Stimulated activated CD4-positive, alpha-beta T cell treated with anti-CD3 and anti-CD28 coated beads, Interleukin-1b, Interleukin-23, amount 100 ng/mL, for 4 hours (primary cell): Measurements from ENCODE around the gene NUP62.
A peak's percentile ranks its signal among the peaks of the same experiment; 100 is the strongest.
"Not testable (repeated sequence)": the region's sequence is repeated elsewhere in the genome, so short reads cannot be mapped to it uniquely, and the experiment has no call there.

Source experiments
- DNase-seq, 2 donors: peaks; one replicate each; pipeline ENCODE4 v3.0.0-alpha.2; 2020; ENCODE audit warnings: low read depth in 2 of 2

Gene NUP62

DNA sequence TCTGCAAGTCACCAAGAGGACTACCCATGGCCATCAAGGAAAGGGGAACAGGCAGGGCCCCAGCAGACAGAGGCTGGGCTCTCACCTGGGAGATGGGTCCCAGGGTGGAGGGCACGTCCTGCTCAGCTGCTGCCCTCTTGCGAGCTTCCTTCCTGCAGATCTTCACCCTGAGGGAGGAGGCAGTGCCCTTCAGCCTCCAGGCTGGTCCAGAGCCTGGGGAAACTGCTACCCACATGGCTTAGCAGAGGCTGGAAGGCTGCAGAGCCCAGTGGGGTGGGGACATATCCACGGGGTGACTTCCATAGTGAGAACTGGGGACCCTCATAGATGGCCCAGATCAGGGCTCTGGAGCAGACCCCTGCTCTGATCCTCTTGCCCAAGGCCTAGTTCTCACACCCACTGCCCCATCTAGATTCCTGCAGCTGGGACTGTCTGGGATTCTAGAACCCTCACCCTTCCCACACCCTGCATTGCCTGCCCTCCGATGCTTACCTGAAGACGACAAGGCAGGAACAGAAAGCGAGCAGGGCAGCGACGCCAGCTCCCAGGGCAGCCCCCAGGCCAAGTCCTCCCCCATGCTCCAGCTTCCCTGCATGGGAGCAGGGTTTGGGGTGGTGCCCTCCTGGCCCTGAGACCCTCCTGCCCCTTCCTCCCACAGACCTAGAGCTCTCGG, 22.6 kb upstream of the NUP62 start:
- DNase-seq, result no peak

DNA sequence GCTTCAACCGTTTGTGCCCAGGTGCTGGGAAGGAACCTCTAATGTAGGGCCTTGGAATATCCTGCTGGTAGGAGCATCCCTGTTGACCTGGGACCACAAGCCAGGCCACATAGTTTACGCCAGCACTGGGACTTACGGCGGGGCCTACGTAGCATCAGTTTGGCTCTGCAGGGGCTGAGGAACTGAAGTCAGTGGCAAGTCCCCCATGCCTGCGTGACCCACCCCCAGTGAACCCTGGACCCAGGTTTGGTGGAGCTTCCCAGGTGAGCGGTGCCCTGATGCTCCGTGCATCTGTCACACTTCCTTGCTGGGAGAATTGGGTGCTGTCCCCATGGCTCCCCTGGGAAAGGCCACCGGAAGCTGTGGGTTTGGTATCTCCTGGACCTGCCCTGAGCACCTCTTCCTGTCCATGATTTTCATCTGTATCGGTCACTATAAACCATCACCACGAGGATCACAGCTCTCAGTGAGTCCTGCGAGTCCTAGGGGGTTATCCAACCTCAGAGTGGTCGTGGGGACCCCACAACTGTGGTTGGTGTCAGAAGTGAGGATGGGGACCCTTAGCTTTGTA, 21.7 kb upstream of the NUP62 start:
- no peak for DNase-seq

DNA sequence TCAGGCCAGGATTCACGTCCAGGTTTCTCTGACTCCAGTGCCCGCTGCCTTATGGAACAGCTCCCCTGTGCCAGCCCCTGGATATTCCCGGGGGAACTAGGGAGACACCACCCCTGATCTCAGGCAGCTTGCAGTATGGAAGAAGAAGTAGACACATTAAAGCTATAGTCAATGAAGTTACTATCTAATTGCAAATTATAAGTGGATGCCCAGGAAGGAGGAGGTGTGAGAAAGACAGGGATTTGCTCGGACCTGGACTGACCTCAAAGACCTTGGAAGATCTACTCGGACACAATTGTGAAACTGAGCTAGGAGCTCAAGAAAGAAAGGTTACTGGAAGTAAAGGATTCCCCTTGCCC, 21.3 kb upstream of the NUP62 start:
- DNase-seq, result no peak

DNA sequence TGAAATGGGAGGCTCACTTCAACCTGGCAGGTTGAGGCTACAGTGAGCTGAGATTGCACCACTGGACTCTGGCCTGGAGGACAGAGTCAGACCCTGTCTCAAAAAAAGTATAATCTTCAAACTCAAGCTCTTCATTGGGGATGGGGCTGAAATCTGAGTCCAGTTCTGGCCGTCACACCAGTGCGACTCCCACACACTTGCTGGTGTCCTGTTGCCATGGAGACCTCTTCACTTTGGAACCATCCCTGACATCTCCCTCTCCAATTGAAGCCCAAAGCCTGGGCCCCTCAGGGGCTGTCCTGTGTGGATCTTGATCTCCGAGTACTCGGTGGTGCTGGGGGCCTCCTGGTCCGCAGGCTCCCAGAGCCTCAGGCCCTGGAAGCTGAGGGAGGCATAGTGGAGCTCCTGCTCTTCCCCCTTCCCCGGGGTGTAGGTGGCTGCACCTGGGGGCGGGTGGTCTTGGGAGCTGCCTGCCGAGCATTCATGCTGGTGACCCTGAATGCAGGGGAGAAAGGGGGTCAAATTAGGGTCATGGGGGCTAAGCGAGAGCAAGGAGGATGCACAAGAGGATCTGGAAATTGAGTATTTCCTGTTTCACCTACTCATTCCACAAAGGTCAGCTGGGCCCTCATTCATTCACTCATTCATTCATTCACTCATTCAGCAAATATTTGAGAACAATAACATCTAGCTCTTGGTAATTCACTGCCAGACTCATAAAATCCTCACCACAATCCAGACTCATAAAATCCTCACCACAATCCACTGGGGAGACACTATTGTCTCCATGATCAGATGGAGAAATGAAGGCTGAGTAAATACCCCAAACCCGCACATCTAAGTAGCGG, 20.7 kb upstream of the NUP62 start:
- DNase-seq, result no peak

DNA sequence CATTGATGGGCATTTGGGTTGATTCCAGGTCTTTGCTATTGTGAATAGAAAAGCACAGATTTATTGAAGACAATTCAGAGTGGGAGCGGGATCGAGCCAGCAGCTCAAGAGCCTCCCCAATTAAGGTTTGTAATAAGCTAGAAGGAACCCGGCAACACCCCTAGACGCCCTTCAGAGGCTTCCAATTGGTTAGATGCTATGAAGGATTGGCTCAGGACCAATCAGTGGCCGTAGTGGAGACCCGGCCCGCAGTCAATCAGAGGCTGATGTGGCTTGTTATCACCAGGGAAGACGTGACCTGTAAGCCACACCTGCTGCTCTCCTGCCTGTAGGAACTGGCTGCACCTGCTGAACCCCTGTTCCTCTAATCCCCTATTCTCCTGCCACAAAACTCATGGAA, 17.1 kb upstream of the NUP62 start:
- no peak for DNase-seq

DNA sequence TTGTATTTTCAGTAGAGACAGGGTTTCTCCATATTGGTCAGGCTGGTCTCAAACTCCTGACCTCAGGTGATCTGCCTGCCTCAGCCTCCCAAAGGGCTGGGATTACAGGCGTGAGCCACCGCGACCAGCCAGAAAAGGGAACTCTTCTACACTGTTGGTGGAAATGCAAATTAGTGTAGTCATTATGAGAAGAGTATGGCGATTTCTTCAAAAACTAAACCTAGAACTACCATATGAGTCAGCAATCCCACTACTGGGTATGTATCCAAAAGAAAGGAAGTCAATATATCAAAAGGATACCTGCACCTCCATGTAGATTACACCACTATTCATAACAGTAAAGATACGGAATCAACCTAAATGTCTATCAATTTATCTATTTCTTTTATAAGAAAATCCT, 15.3 kb upstream of the NUP62 start:
- not testable (repeated sequence) for DNase-seq

DNA sequence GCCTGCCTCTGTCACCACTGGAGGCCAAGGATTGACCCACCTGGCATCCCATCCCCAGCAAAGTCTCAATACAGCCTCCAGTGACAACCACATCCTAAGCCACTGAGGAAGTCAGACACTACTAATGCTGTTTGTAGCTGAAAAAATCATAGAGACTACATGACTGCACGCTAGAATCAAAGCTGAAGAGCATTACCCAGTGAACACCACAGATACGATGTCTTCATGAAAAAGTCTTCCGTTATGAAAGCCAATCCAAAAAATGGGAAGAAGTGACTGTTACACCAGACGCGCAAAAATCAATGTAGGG, 11.1 kb upstream of the NUP62 start:
- DNase-seq, result no peak

DNA sequence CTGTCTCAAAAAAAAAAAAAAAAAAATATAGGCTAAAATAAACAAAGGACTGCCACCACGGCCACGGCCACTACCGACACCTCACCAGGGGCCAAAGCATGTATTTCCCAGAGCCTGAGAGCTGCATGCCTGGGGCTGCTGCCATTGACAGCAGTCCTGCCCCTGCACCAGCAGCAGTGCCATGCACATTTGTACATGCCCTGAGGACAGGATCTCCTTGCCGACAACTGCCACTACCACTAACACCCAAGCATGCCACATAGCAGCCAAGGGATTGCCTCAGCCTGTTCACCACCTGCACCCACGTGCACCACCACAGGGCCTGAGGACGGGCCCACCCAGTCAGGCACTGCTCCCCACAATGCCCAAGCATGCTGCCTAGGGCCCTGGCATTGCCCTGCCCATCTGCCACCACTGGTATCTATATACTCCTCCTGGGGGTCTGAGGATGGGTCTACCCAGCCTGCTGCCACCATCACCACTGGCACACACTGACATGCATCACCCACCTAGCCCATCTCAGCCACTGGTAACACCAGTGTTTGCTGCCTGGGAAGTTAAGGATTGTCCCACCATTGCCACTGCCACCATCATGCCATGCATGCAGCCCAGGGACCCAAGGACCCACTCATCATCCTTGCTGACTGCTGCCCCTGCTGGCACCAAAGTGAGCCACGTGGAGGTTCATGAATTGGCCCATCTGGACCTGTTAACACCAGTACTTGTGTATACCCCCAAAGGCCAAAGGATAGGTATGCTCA, 10.6 kb upstream of the NUP62 start:
- DNase-seq, result no peak

DNA sequence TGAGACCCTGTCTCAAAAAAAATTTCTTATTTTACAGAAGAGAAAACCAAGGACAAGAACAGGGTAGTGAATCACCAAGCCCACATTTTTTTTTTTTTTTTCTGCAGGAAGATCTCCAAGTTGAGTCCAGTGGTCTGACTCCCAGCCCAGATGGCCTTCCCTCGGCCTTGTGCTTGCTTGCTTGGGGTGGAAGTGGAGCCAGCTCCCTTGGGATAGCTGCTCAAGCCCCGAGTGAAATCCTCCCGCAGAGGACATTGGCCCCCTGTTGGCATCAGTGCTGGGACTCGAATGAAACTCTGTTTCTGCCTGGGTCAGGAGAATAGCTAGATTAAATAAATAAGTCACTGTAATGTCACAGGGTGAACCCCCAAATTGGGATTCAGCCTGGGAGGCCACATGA, 9.4 kb upstream of the NUP62 start:
- no peak for DNase-seq

DNA sequence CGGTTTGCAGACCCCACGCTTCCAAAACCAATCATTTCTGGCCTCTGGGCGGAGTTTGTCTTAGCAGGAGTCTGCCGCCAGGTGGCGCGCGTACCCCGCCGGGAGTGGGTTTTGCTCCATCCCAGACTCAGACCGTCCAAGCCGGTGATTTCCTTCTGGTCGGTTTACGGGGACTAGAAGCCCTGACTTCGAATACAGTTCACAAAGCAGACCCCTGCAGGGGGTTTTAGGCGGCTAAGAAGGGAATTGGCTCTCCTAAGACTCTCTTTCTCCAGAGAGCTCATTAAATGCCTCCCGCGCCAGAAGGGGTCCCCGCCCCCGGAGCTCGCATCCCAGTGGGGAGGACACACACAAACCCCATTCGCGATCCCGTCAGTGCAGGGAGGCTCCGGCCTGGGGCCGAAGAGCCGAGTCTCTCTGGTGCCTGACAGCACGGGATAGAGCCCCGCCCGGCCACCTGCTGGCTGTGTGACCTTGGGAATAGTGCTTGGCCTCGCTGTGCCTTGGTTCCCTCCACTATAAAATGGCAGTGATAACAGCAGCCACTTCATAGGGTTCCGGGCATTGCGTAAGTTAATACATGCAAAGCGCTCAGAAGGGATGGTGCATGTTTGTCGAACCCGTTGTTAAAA, 8.6 kb upstream of the NUP62 start:
- peak; percentile 74 to 78 for DNase-seq

DNA sequence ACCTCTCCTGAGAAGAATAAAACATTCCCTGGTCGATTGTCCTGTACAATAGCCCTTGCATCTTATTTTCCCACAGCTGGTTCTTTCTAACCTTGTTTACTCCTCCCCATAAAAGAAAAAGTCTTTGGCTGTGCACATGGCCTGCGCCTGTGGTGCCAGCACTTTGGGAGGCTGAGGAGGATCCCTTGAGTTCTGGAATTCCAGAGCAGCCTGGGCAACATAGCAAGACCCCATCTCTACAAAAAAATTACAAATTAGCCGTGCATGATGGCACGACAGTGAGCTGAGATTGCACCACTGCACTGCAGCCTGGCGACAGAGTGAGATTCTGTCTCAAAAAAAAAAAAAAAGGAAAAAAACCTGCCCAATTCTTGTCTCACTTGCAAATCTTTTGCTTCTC, 7.2 kb upstream of the NUP62 start:
- DNase-seq, result no peak

DNA sequence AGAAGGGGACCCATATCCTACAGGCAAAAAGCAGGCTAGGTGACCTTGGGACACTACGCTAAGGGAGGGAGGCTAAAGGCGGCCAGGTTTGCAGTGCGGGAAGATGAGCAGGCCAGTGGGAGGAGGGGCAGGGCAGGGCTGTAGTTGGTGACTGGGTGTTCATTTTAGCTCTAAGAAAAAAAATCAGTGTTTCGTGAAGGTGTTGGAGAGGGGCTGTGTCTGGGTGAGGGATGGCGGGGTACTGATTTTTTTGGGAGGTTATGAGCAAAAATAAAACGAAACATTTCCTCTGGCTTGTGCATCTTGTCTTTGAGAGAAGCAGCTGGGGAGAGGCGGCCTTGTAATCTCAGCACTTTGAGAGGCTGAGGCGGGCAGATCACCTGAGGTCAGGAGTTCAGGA, 4.3 kb upstream of the NUP62 start:
- DNase-seq, result no peak

DNA sequence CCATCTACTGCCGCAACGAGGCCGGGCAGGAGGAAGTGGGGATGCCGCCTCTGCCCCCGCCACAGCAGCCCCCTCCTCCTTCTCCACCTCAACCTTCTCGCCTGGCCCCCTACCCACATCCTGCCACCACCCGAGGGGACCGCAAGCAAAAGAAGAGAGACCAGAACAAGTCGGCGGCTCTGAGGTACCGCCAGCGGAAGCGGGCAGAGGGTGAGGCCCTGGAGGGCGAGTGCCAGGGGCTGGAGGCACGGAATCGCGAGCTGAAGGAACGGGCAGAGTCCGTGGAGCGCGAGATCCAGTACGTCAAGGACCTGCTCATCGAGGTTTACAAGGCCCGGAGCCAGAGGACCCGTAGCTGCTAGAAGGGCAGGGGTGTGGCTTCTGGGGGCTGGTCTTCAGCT, 3.4 kb upstream of the NUP62 start:
- DNase-seq, result no peak

DNA sequence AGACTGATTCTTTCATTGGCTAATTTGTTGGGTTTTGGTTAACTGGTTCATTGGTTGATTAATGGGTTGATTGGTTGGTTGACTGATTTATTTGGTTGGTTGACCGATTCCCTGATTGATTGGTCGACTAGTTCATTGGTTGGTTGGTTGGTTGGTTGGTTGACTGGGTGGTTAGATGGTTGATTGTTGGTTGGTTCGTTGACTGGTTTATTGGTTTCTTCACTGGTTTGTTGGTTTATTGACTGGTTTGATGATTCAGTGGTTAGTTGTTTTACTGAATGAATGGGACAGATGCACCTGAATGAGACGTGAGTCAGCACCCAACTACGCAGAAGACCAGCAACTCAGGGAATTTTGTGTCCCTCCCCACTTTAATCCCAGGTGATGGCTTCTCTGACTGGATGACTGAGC, 2.7 kb upstream of the NUP62 start:
- DNase-seq, result no peak

DNA sequence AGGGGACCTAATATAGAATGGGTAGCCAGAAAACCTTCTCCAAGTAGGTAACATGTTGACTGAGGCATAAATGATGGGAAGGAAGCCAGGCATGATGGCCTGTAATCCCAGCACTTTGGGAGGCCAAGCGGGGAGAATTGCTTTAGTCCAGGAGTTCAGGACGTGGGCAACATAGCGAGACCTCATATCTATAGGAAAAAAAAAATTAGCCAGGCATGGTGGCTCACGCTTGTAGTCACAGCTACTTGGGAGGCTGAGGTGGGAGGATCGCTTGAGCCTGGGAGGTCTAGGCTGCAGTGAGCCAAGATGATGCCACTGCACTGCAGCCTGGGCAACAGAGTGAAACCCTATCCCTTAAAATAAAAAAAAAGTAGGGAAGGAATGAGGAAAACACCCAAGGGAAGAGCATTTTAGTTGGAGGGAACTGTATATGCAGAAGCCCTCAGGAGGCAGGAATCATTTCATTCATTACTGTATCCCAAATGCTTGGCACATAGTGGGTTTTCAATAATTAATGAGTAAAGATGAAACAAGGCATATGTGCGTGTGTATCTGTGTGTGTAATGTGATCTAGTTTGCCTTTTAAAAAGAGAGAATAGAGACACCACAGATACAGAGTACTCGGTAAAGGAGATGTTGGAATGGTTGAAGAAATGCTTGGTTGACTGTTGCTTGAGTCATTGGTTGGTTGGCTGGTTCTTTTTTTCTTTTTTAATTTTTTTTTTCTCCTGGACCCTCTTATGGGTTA, 2.2 kb upstream of the NUP62 start:
- DNase-seq, result no peak

DNA sequence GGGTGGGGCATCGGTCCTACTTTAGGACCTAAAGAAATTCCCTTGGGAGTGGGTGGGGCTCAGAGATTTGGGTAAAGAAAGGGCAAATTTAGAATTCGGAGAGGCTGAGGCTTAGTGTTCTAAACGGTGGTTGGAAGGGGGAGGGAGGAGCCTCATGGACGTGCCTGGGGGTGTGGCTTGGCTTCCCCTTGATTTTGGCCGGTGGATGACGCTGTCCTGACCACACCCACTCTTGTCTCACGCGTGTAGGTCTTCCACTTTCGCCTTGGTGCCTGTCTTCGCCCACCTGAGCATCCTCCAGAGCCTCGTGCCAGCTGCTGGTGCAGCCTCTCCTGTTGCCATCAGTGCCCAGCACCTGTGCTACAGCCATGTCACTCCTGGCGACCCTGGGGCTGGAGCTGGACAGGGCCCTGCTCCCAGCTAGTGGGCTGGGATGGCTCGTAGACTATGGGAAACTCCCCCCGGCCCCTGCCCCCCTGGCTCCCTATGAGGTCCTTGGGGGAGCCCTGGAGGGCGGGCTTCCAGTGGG, 1.2 kb upstream of the NUP62 start:
- DNase-seq, result no peak

DNA sequence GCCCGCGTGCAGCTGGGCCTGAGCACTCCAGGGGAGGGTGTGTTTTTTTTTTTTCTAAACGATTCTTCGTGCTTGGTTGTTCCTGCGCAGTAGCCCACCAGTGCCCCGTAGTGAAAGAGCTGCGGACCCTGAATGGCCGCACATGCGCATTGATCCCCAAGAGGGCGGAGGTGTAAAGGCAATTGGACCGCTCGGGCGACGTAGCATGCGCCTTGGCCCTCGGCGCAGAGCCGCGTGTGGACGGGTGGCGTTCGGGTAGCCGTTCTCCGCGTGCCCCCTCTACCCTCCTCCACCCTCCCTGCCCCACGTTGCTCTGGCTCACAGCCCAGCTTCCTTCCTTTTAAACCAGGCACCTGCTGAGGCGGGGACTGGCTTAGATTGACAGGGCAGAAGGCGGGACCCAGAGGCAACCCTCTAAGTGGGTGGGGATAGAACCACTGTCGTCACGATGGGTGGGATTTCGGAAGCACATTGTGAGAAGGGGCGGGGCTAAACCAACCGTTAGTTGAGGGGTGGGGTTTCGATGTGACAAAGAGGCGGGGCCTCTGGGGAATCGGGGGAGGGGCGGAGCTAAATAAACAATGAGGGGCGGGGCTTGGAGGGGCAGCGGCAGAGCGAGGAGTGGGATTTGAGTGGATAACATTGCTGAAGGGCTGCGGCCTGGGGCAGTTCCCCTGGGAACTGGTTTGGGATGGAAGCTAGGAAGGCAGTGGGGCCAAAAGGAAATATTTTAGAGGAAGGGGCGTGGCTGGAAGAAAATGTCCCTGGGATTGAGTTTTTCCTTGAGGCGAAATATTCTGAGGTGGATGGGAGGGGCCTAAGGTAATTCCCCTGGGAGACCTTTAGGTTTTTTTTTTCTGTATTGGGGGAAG, 543 bp upstream of the NUP62 start:
- peak; percentile 79 to 90 for DNase-seq

DNA sequence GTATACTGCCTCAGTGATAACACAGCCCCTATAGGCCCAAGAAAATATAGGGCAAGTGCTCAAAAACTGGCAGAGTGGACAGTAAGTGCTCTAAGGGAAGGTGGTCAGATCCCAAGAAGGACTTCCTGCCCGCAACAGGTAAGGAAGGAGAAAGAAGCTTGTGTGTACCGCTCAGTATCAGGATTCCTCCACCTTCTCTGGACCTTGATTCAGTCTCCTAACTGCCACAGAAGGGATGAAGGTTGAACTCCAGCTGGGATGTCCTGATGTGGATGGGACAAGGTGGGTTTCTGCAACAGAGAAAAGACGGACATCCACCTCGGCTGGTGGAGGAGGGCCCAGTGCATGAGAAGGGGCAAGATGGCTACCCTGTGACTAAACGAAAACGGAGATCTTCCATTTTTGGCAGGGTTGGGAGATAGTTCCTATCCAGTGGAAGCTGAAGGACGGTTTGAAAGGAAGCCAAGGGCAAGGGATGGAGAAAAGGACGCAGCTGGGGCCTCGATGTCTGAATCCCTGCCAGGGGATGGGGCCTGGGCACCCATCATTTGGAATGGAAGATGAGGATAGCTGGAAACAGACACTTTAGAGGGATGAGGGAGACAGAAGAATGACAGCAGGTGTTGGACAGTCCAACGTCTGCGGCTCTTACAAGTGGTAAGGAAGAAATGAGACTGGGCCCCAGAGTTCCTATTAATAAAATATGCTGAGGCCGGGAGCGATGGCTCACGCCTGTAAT, 1.6 kb downstream of the NUP62 start:
- no peak for DNase-seq

DNA sequence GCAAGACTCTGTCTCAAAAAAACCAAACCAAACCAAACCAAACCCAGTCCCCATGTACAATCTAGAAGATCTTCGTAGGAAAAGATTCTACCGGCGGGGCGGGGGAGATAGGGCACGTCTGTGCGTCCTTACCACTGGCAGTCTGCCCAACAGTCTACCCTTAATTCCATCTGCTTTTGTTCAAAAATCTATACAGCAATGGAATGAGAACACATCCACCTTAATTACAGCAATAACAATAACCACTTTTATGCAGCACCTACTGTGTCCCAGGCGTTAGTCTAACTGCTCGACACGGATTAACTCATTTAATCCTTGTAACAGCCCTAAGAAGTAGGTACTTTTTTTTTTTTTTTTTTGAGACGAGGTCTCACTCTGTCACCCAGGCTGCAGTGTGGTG, 2.8 kb downstream of the NUP62 start:
- DNase-seq, result no peak

DNA sequence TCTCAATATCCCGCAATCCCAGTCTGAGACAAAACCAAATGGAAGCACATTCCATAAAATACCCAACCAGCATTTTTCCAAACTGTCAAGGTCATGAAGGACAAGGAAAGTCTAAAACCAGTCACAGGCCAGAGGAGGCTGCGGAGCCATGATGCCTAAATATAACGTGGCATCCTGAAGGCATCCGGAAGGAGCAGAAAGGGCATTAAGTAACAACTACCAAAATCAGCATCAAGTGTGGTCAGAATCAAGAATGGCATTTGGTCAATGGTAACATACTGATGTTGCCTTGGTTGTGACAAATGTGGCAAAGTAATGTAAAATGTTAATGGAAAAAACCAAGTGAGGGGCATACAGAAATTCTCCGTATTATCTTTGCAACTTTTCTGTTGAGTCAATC, 3.8 kb downstream of the NUP62 start:
- DNase-seq, result no peak
